DOHH2 (cell line): ENCODE results near the gene SLC22A15.

Experiments used
- EZH2phosphoT487 ChIP-seq: fragments of 200-600 bp; sonication (generic); IDR thresholded peaks from 2 replicates; pipeline ENCODE4 v1.6.1; 2017; ENCODE audit warnings: borderline replicate concordance, mild to moderate bottlenecking, antibody characterized with exemption, low read length, moderate library complexity, mixed read lengths
- TF ChIP-seq, protein P1 (sequence below): fragments of 200-600 bp; sonication (generic); IDR thresholded peaks from one replicate; pipeline ENCODE4 v1.5.1; 2014; ENCODE audit warnings: antibody characterized with exemption, mild to moderate bottlenecking, low read depth, low read length; ENCODE audit not compliant: poor library complexity, severe bottlenecking

DNA sequence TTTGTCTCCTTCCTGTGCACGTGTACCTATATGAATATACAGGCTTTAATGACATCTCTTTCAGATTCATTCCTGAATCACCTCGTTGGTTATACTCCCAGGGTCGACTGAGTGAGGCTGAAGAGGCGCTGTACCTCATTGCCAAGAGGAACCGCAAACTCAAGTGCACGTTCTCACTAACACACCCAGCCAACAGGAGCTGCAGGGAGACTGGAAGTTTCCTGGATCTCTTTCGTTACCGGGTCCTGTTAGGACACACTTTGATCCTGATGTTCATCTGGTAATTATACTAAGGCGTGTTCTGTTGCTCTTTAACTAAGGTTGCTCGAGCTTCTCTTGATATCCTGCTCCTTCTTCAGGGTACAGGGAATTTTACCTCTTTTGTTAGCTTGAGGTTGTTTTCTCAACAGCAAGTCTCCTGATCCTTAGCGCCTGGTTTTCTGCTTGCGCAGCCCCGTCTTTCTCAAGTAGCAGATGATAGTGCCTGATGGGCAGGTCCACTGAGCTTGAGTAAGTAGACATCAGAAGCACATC, 55.1 kb downstream of the SLC22A15 start:
- TF ChIP-seq EZH2phosphoT487 = no peak
- TF ChIP-seq, protein P1, sequence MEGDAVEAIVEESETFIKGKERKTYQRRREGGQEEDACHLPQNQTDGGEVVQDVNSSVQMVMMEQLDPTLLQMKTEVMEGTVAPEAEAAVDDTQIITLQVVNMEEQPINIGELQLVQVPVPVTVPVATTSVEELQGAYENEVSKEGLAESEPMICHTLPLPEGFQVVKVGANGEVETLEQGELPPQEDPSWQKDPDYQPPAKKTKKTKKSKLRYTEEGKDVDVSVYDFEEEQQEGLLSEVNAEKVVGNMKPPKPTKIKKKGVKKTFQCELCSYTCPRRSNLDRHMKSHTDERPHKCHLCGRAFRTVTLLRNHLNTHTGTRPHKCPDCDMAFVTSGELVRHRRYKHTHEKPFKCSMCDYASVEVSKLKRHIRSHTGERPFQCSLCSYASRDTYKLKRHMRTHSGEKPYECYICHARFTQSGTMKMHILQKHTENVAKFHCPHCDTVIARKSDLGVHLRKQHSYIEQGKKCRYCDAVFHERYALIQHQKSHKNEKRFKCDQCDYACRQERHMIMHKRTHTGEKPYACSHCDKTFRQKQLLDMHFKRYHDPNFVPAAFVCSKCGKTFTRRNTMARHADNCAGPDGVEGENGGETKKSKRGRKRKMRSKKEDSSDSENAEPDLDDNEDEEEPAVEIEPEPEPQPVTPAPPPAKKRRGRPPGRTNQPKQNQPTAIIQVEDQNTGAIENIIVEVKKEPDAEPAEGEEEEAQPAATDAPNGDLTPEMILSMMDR = no peak
